ACC112 (cell line): Measurements from ENCODE around the gene C6orf163.

Experiments
- H2AFZ ChIP-seq: fragments of 200-600 bp; sonication (generic); one replicate; pipeline ENCODE4 v1.6.0; 2017; ENCODE audit warnings: antibody characterized with exemption, low read length; ENCODE audit not compliant: unreplicated experiment
- H3K27ac ChIP-seq: fragments of 200-600 bp; sonication (generic); 2 replicates; pipeline ENCODE4 v1.5.1; 2014; ENCODE audit warnings: low read depth, mild to moderate bottlenecking, antibody characterized with exemption, low read length, moderate library complexity
- H3K27me3 ChIP-seq: fragments of 200-600 bp; sonication (generic); 2 replicates; pipeline ENCODE4 v1.6.1; 2014; ENCODE audit warnings: mild to moderate bottlenecking, antibody characterized with exemption, low read length, moderate library complexity, mixed read lengths; ENCODE audit not compliant: insufficient read depth
- H3K36me3 ChIP-seq: fragments of 200-600 bp; sonication (generic); 2 replicates; pipeline ENCODE4 v1.6.1; 2016; ENCODE audit warnings: mild to moderate bottlenecking, antibody characterized with exemption, low read length, moderate library complexity, mixed read lengths; ENCODE audit not compliant: insufficient read depth
- H3K4me1 ChIP-seq: fragments of 200-600 bp; sonication (generic); one replicate; pipeline ENCODE4 v1.6.1; 2016; ENCODE audit warnings: low read length, mixed read lengths; ENCODE audit not compliant: insufficient read depth, unreplicated experiment, control insufficient read depth
- H3K4me3 ChIP-seq: fragments of 200-600 bp; sonication (generic); 2 replicates; pipeline ENCODE4 v1.5.1; 2014; ENCODE audit warnings: mild to moderate bottlenecking, low read depth, low read length
- H3K79me2 ChIP-seq: fragments of 200-600 bp; sonication (generic); one replicate; pipeline ENCODE4 v1.6.0; 2016; ENCODE audit warnings: low read length; ENCODE audit not compliant: control insufficient read depth, unreplicated experiment, insufficient read depth

C6orf163 gene

GRCh38 chr6:87333033-87333432 is 11.6 kb upstream of the C6orf163 start:
- H3K27me3 ChIP-seq, result no peaks in the 10 kb centered on the region
- H3K4me1 ChIP-seq, result no peaks in the 10 kb centered on the region
- no peaks in the 10 kb centered on the region for H3K36me3 ChIP-seq
- H2AFZ ChIP-seq, result no peak overlapping the region
- H3K4me3 ChIP-seq, result no peak overlapping the region
- H3K79me2 ChIP-seq, result peaks cover 6% of the 10 kb centered on the region
- no peak overlapping the region for H3K27ac ChIP-seq

- no peak overlapping the region for H2AFZ ChIP-seq
- no peak overlapping the region for H3K27ac ChIP-seq
Observed at GRCh38 chr6:87333591-87334181, 10.9 kb upstream of the C6orf163 start.

GRCh38 chr6:87334683-87335082 is 9.9 kb upstream of the C6orf163 start:
- Histone ChIP-seq H3K79me2 (peaks cover 4% of the 10 kb centered on the region), H3K27ac (no peak overlapping the region), H2AFZ (no peak overlapping the region), H3K27me3 (no peaks in the 10 kb centered on the region), H3K4me3 (no peak overlapping the region), H3K36me3 (no peaks in the 10 kb centered on the region), H3K4me1 (no peaks in the 10 kb centered on the region)

More at GRCh38 chr6:87333591-87334181, 10.9 kb upstream of the C6orf163 start:
- Histone ChIP-seq H3K4me1 (no peaks in the 10 kb centered on the region), H3K27me3 (no peaks in the 10 kb centered on the region), H3K79me2 (peaks cover 6% of the 10 kb centered on the region), H3K4me3 (no peak overlapping the region), H3K36me3 (no peaks in the 10 kb centered on the region)

- Histone ChIP-seq H3K27ac (no peak overlapping the region), H2AFZ (no peak overlapping the region), H3K4me3 (no peak overlapping the region), H3K36me3 (no peaks in the 10 kb centered on the region), H3K27me3 (no peaks in the 10 kb centered on the region), H3K79me2 (peaks cover 3% of the 10 kb centered on the region), H3K4me1 (no peaks in the 10 kb centered on the region)
Observed at GRCh38 chr6:87336367-87336766, 8.2 kb upstream of the C6orf163 start.

GRCh38 chr6:87340230-87340629 is 4.4 kb upstream of the C6orf163 start:
- H3K27ac ChIP-seq, result no peak overlapping the region
- no peak overlapping the region for H3K4me3 ChIP-seq
- no peaks in the 10 kb centered on the region for H3K79me2 ChIP-seq
- no peaks in the 10 kb centered on the region for H3K4me1 ChIP-seq
- H3K27me3 ChIP-seq, result no peaks in the 10 kb centered on the region
- no peaks in the 10 kb centered on the region for H3K36me3 ChIP-seq
- H2AFZ ChIP-seq, result no peak overlapping the region

- H3K4me1 ChIP-seq, result no peaks in the 10 kb centered on the region
- no peaks in the 10 kb centered on the region for H3K36me3 ChIP-seq
- no peak overlapping the region for H2AFZ ChIP-seq
- no peak overlapping the region for H3K27ac ChIP-seq
- H3K79me2 ChIP-seq, result no peaks in the 10 kb centered on the region
- no peak overlapping the region for H3K4me3 ChIP-seq
- no peaks in the 10 kb centered on the region for H3K27me3 ChIP-seq
Observed at GRCh38 chr6:87341158-87341557, 3.5 kb upstream of the C6orf163 start.

- no peaks in the 10 kb centered on the region for H3K36me3 ChIP-seq
- no peaks in the 10 kb centered on the region for H3K4me1 ChIP-seq
- H3K27ac ChIP-seq, result no peak overlapping the region
- H2AFZ ChIP-seq, result no peak overlapping the region
- no peak overlapping the region for H3K4me3 ChIP-seq
- H3K27me3 ChIP-seq, result no peaks in the 10 kb centered on the region
- H3K79me2 ChIP-seq, result no peaks in the 10 kb centered on the region
Observed at GRCh38 chr6:87341899-87342298, 2.7 kb upstream of the C6orf163 start.

GRCh38 chr6:87342829-87343228 is 1.8 kb upstream of the C6orf163 start:
- Histone ChIP-seq H3K36me3 (no peaks in the 10 kb centered on the region), H3K4me1 (no peaks in the 10 kb centered on the region), H2AFZ (no peak overlapping the region), H3K4me3 (no peak overlapping the region), H3K27me3 (no peaks in the 10 kb centered on the region), H3K27ac (no peak overlapping the region), H3K79me2 (no peaks in the 10 kb centered on the region)

GRCh38 chr6:87346700-87347099 is 2.1 kb downstream of the C6orf163 start:
- Histone ChIP-seq H3K4me1 (peaks cover 4% of the 10 kb centered on the region), H3K79me2 (no peaks in the 10 kb centered on the region), H2AFZ (no peak overlapping the region), H3K27me3 (no peaks in the 10 kb centered on the region), H3K27ac (no peak overlapping the region), H3K4me3 (no peak overlapping the region), H3K36me3 (no peaks in the 10 kb centered on the region)

- no peaks in the 10 kb centered on the region for H3K27me3 ChIP-seq
- H3K36me3 ChIP-seq, result no peaks in the 10 kb centered on the region
- H3K79me2 ChIP-seq, result no peaks in the 10 kb centered on the region
- H3K4me1 ChIP-seq, result peaks cover 4% of the 10 kb centered on the region
- H3K27ac ChIP-seq, result no peak overlapping the region
- H3K4me3 ChIP-seq, result no peak overlapping the region
- H2AFZ ChIP-seq, result no peak overlapping the region
Observed at GRCh38 chr6:87349896-87350295, 5.3 kb downstream of the C6orf163 start.

- Histone ChIP-seq H3K4me3 (no peak overlapping the region), H3K27ac (no peak overlapping the region), H3K27me3 (no peaks in the 10 kb centered on the region), H3K36me3 (no peaks in the 10 kb centered on the region), H2AFZ (no peak overlapping the region), H3K4me1 (peaks cover 4% of the 10 kb centered on the region), H3K79me2 (no peaks in the 10 kb centered on the region)
Observed at GRCh38 chr6:87350516-87350915, 5.9 kb downstream of the C6orf163 start.
